IMR-90 (cell line): ENCODE measurements around the gene SLC4A8. TPM values are rescaled to one million over a fixed set of nuclear protein-coding genes. Genes with fewer than 3 reads are reported as not detected.

Source experiments
- ATAC-seq: fragments of 200-7000 bp; cut with Tn5 transposase; 2 replicates; pipeline ENCODE4 v1.9.1; 2020; ENCODE audit warnings: low read depth, mild to moderate bottlenecking, moderate library complexity
- BruUV-seq: library from RNA; stranded (reverse); fragments of 400-500 nt; replicated peaks from 2 replicates; lab custom pipeline; 2021; lab: Mats Ljungman, UMichigan
- CTCF ChIA-PET: fragments of 300-600 bp; formaldehyde crosslinking; extraction: SDS; loops from one replicate; lab custom pipeline; 2021; ENCODE audit warnings: antibody characterized with exemption; lab: Yijun Ruan, JAX
- POLR2A ChIA-PET: fragments of 300-600 bp; sonication (Branson Sonifier 250); formaldehyde crosslinking; loops from one replicate; lab custom pipeline; 2022; ENCODE audit warnings: antibody characterized with exemption; ENCODE audit not compliant: unreplicated experiment; lab: Charles Lee
- DNase-seq: peaks from one replicate; pipeline ENCODE4 v3.0.0; 2013
- H2AFZ ChIP-seq: replicated peaks from 2 replicates; pipeline ENCODE3; 2013; ENCODE audit warnings: low read length, mild to moderate bottlenecking; ENCODE audit not compliant: poor library complexity
- H2AK5ac ChIP-seq: 2 replicates; pipeline ENCODE4 v1.6.1; 2013; ENCODE audit warnings: low read depth, low read length, inconsistent platforms
- H2AK9ac ChIP-seq: replicated peaks from 2 replicates; pipeline ENCODE3; 2013; ENCODE audit warnings: mild to moderate bottlenecking, low read depth, low read length, moderate library complexity; ENCODE audit not compliant: poor library complexity
- H2BK120ac ChIP-seq: 2 replicates; pipeline ENCODE4 v1.6.1; 2013; ENCODE audit warnings: low read depth, low read length, inconsistent platforms
- H2BK15ac ChIP-seq: 3 replicates; pipeline ENCODE4 v1.6.1; 2013; ENCODE audit warnings: low read depth, low read length, inconsistent platforms
- H2BK20ac ChIP-seq: 2 replicates; pipeline ENCODE4 v1.6.1; 2013; ENCODE audit warnings: low read depth, mild to moderate bottlenecking, inconsistent platforms, low read length, moderate library complexity
- H2BK5ac ChIP-seq: 2 replicates; pipeline ENCODE4 v1.6.1; 2013; ENCODE audit warnings: mild to moderate bottlenecking, low read depth, low read length, inconsistent platforms; ENCODE audit not compliant: poor library complexity, severe bottlenecking
- H3K14ac ChIP-seq: replicated peaks from 2 replicates; pipeline ENCODE4 v1.6.1; 2013; ENCODE audit warnings: low read depth, low read length, inconsistent platforms
- H3K18ac ChIP-seq: 2 replicates; pipeline ENCODE4 v1.6.1; 2013; ENCODE audit warnings: low read depth, low read length, control low read depth
- H3K23ac ChIP-seq: 2 replicates; pipeline ENCODE4 v1.6.1; 2013; ENCODE audit warnings: low read depth, low read length, inconsistent platforms
- H3K27ac ChIP-seq: 2 replicates; pipeline ENCODE4 v1.5.1; 2013; ENCODE audit warnings: mild to moderate bottlenecking, control low read depth, low read length; ENCODE audit not compliant: insufficient read depth
- H3K27me3 ChIP-seq: 2 replicates; pipeline ENCODE4 v1.6.1; 2013; ENCODE audit warnings: low read length; ENCODE audit not compliant: control insufficient read depth, insufficient read depth
- H3K36me3 ChIP-seq: 2 replicates; pipeline ENCODE4 v1.6.1; 2013; ENCODE audit warnings: low read length, mixed read lengths; ENCODE audit not compliant: control insufficient read depth, insufficient read depth
- H3K4ac ChIP-seq: 2 replicates; pipeline ENCODE4 v1.6.1; 2013; ENCODE audit warnings: low read depth, low read length, inconsistent platforms
- H3K4me1 ChIP-seq: 2 replicates; pipeline ENCODE4 v1.6.1; 2013; ENCODE audit warnings: low read length, mixed read lengths; ENCODE audit not compliant: control insufficient read depth, insufficient read depth
- H3K4me2 ChIP-seq: 2 replicates; pipeline ENCODE4 v1.6.1; 2013; ENCODE audit warnings: low read depth, mild to moderate bottlenecking, control low read depth, low read length, moderate library complexity
- H3K4me3 ChIP-seq: 2 replicates; pipeline ENCODE4 v1.5.1; 2013; ENCODE audit warnings: low read depth, mild to moderate bottlenecking, control low read depth, low read length, moderate library complexity; ENCODE audit not compliant: insufficient read depth
- H3K56ac ChIP-seq: 2 replicates; pipeline ENCODE4 v1.6.1; 2013; ENCODE audit warnings: low read length, inconsistent platforms; ENCODE audit not compliant: insufficient read depth; ENCODE audit errors: extremely low read depth
- H3K79me1 ChIP-seq, 2 experiments: 2 replicates each; pipeline ENCODE4 v1.6.1; 2013; ENCODE audit warnings: low read length in 2 of 2, inconsistent platforms in 1 of 2, low read depth in 1 of 2
- H3K9ac ChIP-seq: 2 replicates; pipeline ENCODE4 v1.6.1; 2013; ENCODE audit warnings: low read depth, low read length, control low read depth
- H3K9me1 ChIP-seq: 2 replicates; pipeline ENCODE4 v1.6.1; 2013; ENCODE audit warnings: low read length, inconsistent platforms; ENCODE audit not compliant: insufficient read depth
- H3K9me3 ChIP-seq: 2 replicates; pipeline ENCODE4 v1.6.1; 2013; ENCODE audit warnings: low read length; ENCODE audit not compliant: control insufficient read depth, insufficient read depth
- H4K20me1 ChIP-seq: 2 replicates; pipeline ENCODE4 v1.6.1; 2013; ENCODE audit warnings: low read length, inconsistent platforms; ENCODE audit not compliant: insufficient read depth
- H4K5ac ChIP-seq: 2 replicates; pipeline ENCODE4 v1.6.1; 2013; ENCODE audit warnings: mild to moderate bottlenecking, low read depth, low read length, control low read depth
- H4K8ac ChIP-seq, 2 experiments: 2 replicates each; pipeline ENCODE4 v1.6.1; 2013; ENCODE audit warnings: low read depth in 2 of 2, low read length in 2 of 2, control low read depth in 1 of 2, inconsistent platforms in 1 of 2
- H4K91ac ChIP-seq: 2 replicates; pipeline ENCODE4 v1.6.1; 2013; ENCODE audit warnings: low read depth, low read length, inconsistent platforms; ENCODE audit not compliant: insufficient read depth
- BHLHE40 ChIP-seq: fragments of 150-350 bp; IDR thresholded peaks from 2 replicates; pipeline ENCODE4 v1.6.1; 2016; ENCODE audit warnings: mild to moderate bottlenecking, low read depth, low read length
- CTCF ChIP-seq: conservative IDR thresholded peaks from 2 replicates; pipeline ENCODE4 v1.5.1; 2012; ENCODE audit warnings: mild to moderate bottlenecking, low read depth, low read length, improper control_type of control experiment
- NFE2L2 ChIP-seq: fragments of 150-350 bp; IDR thresholded peaks from 2 replicates; pipeline ENCODE4 v1.6.1; 2016; ENCODE audit warnings: low read depth, mild to moderate bottlenecking, low read length
- POLR2A ChIP-seq: IDR thresholded peaks from 2 replicates; pipeline ENCODE4 v1.6.1; 2012; ENCODE audit warnings: mild to moderate bottlenecking, low read depth, low read length
- RAD21 ChIP-seq: IDR thresholded peaks from 2 replicates; pipeline ENCODE4 v1.6.1; 2012; ENCODE audit warnings: low read length, improper control_type of control experiment
- SMC3 ChIP-seq: fragments of 150-350 bp; IDR thresholded peaks from 2 replicates; pipeline ENCODE4 v1.6.1; 2016; ENCODE audit warnings: low read depth, mild to moderate bottlenecking, antibody characterized with exemption, low read length, moderate library complexity
- WGBS, 2 experiments: methylation state at CpG; one replicate each; pipeline versions ENCODE4 v1.1.5 to v1.1.7; 2013; ENCODE audit warnings: missing lambda C conversion rate in 2 of 2; ENCODE audit not compliant: insufficient read length in 1 of 2; ENCODE audit errors: extremely low coverage in 2 of 2; 5-methylcytosine and 5-hydroxymethylcytosine counted together
- dilution Hi-C: fragments of 300-500 bp; cut with HindIII; formaldehyde crosslinking; loops from one replicate; pipeline ENCODE4 v1.14.3; 2018; ENCODE audit warnings: low sequenced_read_pairs; ENCODE audit not compliant: unreplicated experiment
- in situ Hi-C: fragments of 300-500 bp; cut with MboI; formaldehyde crosslinking; loops from 3 replicates; pipeline ENCODE4 v1.14.3; 2019; ENCODE audit warnings: low sequenced_read_pairs, inconsistent platforms, mixed read lengths
- intact Hi-C: fragments of 100-400 bp; cut with micrococcal nuclease; formaldehyde crosslinking; loops from 2 replicates; pipeline ENCODE4 v1.10.0; 2022
- polyA plus RNA-seq, 3 experiments: library from polyadenylated mRNA; depleted of rRNA; stranded (reverse); fragments of >200 nt; gene quantifications; 2 replicates each; pipeline ENCODE4 v1.2.3, GENCODE V29; 2012; ENCODE audit warnings: low replicate concordance in 1 of 3
- total RNA-seq: library from RNA; depleted of rRNA; stranded (reverse); fragments of >200 nt; gene quantifications from 2 replicates; pipeline ENCODE4 v1.2.3, GENCODE V29; 2012

Gene SLC4A8
- total and polyA plus RNA-seq, 2 of the 4 experiments (the other 2 are of a cell fraction) = 3.1 to 5.2 TPM

GRCh38 chr12:51421266-51421884 is 3.3 kb upstream of the SLC4A8 start:
- H2BK120ac ChIP-seq = no peak overlapping the region
- H3K23ac ChIP-seq = no peak overlapping the region
- no peak overlapping the region for H2AK5ac ChIP-seq
- H3K79me1 ChIP-seq = peaks cover 5 to 7% of the 10 kb centered on the region in 2 experiments; a peak in 2 of 4 replicates
- ATAC-seq (peak; percentile 58), DNase-seq (peak; percentile 72)
- intact Hi-C loops = loop anchor here (1.0 to 10.0 kb wide), 5 partner anchors 111 to 559 kb away; no protein-coding TSS in a partner anchor
- 0% methylated on average over 1 of the region's 5 CpGs; no CpG with 5 or more reads in 1 of the 2 experiments for WGBS, 2 experiments
- POLR2A ChIA-PET = no interaction called here
- dilution Hi-C loops = no loop called here
- peak overlapping the region; percentile 3 for H2AK9ac ChIP-seq
- no peak overlapping the region for H2BK5ac ChIP-seq
- H2AFZ ChIP-seq = peak overlapping the region; percentile 11
- no peaks in the 10 kb centered on the region for H3K9me1 ChIP-seq
- no peak overlapping the region for H4K91ac ChIP-seq
- no peak overlapping the region for H3K18ac ChIP-seq
- no peak overlapping the region for H4K5ac ChIP-seq
- no peak overlapping the region for H3K4me2 ChIP-seq
- H3K4me3 ChIP-seq = no peak overlapping the region
- no peaks in the 10 kb centered on the region for H3K36me3 ChIP-seq
- no peak overlapping the region for H3K27ac ChIP-seq
- in situ Hi-C loops = loop anchor here (5.0 to 10.0 kb wide), 4 partner anchors 106 to 451 kb away; no protein-coding TSS in a partner anchor
- no peaks in the 10 kb centered on the region for H3K4me1 ChIP-seq
- no TSS peak for BruUV-seq
- no peak overlapping the region for H3K56ac ChIP-seq
- H4K20me1 ChIP-seq = no peaks in the 10 kb centered on the region
- H3K4ac ChIP-seq = no peak overlapping the region
- no peak overlapping the region for H2BK20ac ChIP-seq
- H3K9me3 ChIP-seq = no peaks in the 10 kb centered on the region
- TF ChIP-seq POLR2A (peak; percentile 42; the same call in 1 of the 2 replicates), CTCF (peak; percentile 92), BHLHE40 (no peak), NFE2L2 (no peak), SMC3 (peak; percentile 85), RAD21 (peak; percentile 96)
- no peak overlapping the region for H3K9ac ChIP-seq
- no peaks in the 10 kb centered on the region for H3K27me3 ChIP-seq
- H4K8ac ChIP-seq = no peak overlapping the region
- H3K14ac ChIP-seq = no peak overlapping the region
- CTCF ChIA-PET = interaction anchor here (0.6 to 3.4 kb wide), 7 partner anchors 88 to 464 kb away, joined by 3 to 12 read pairs (median 4); no protein-coding TSS in a partner anchor
- H2BK15ac ChIP-seq = no peak overlapping the region
